IPS-20b (cell line): ENCODE results near the gene KLF15.

Experiments used
- H3K27ac ChIP-seq: one replicate; pipeline ENCODE4 v1.5.1; 2013; ENCODE audit warnings: low read length
- H3K27me3 ChIP-seq: 2 replicates; pipeline ENCODE4 v1.6.1; 2013; ENCODE audit warnings: mild to moderate bottlenecking, low read length, inconsistent platforms; ENCODE audit not compliant: insufficient read depth
- H3K36me3 ChIP-seq: 2 replicates; pipeline ENCODE4 v1.6.1; 2013; ENCODE audit warnings: low read depth, mild to moderate bottlenecking, inconsistent platforms, low read length, moderate library complexity; ENCODE audit not compliant: insufficient read depth
- H3K4me1 ChIP-seq: 2 replicates; pipeline ENCODE4 v1.6.1; 2013; ENCODE audit warnings: mild to moderate bottlenecking, control low read depth, inconsistent platforms, low read length, moderate library complexity; ENCODE audit not compliant: insufficient read depth
- H3K4me3 ChIP-seq: 2 replicates; pipeline ENCODE4 v1.5.1; 2013; ENCODE audit warnings: mild to moderate bottlenecking, low read length, inconsistent platforms
- H3K9ac ChIP-seq: 2 replicates; pipeline ENCODE4 v1.6.1; 2013; ENCODE audit warnings: low read depth, mild to moderate bottlenecking, inconsistent platforms, low read length, moderate library complexity
- H3K9me3 ChIP-seq: 2 replicates; pipeline ENCODE4 v1.6.1; 2013; ENCODE audit warnings: mild to moderate bottlenecking, low read depth, low read length, inconsistent platforms; ENCODE audit not compliant: insufficient read depth

The KLF15 gene

GRCh38 chr3:126322181-126322967, 34.8 kb downstream of the KLF15 start:
- H3K4me1 ChIP-seq, result no peaks in the 10 kb centered on the region
- H3K4me3 ChIP-seq, result no peak overlapping the region
- H3K27me3 ChIP-seq, result no peaks in the 10 kb centered on the region; the same call in 1 of the 2 replicates
- H3K36me3 ChIP-seq, result no peaks in the 10 kb centered on the region
- H3K27ac ChIP-seq, result no peak overlapping the region
- H3K9ac ChIP-seq, result no peak overlapping the region
- no peaks in the 10 kb centered on the region; the same call in 1 of the 2 replicates for H3K9me3 ChIP-seq

GRCh38 chr3:126321490-126321889, 35.7 kb downstream of the KLF15 start:
- Histone ChIP-seq H3K36me3 (no peaks in the 10 kb centered on the region), H3K4me1 (no peaks in the 10 kb centered on the region), H3K4me3 (no peak overlapping the region), H3K9me3 (no peaks in the 10 kb centered on the region; the same call in 1 of the 2 replicates), H3K9ac (no peak overlapping the region), H3K27me3 (no peaks in the 10 kb centered on the region; the same call in 1 of the 2 replicates), H3K27ac (no peak overlapping the region)

- Histone ChIP-seq H3K36me3 (no peaks in the 10 kb centered on the region), H3K4me1 (peaks cover 3% of the 10 kb centered on the region; the same call in 1 of the 2 replicates), H3K27ac (no peak overlapping the region), H3K9me3 (no peaks in the 10 kb centered on the region), H3K4me3 (no peak overlapping the region), H3K27me3 (no peaks in the 10 kb centered on the region; the same call in 1 of the 2 replicates), H3K9ac (no peak overlapping the region)
These were observed 36.5 kb downstream of the KLF15 start for GRCh38 chr3:126320517-126321293.

GRCh38 chr3:126319701-126320295, 37.4 kb downstream of the KLF15 start:
- H3K4me3 ChIP-seq, result no peak overlapping the region

GRCh38 chr3:126317029-126317996, 39.9 kb downstream of the KLF15 start:
- Histone ChIP-seq H3K27me3 (no peaks in the 10 kb centered on the region; the same call in 1 of the 2 replicates), H3K4me1 (peaks cover 7% of the 10 kb centered on the region; the same call in 1 of the 2 replicates), H3K4me3 (no peak overlapping the region), H3K9ac (no peak overlapping the region), H3K27ac (no peak overlapping the region), H3K36me3 (no peaks in the 10 kb centered on the region), H3K9me3 (no peaks in the 10 kb centered on the region)

More at GRCh38 chr3:126319701-126320295, 37.4 kb downstream of the KLF15 start:
- Histone ChIP-seq H3K27ac (no peak overlapping the region), H3K9ac (no peak overlapping the region), H3K27me3 (no peaks in the 10 kb centered on the region; the same call in 1 of the 2 replicates), H3K4me1 (peaks cover 7% of the 10 kb centered on the region; the same call in 1 of the 2 replicates), H3K36me3 (no peaks in the 10 kb centered on the region), H3K9me3 (no peaks in the 10 kb centered on the region)

GRCh38 chr3:126316501-126316939, 40.7 kb downstream of the KLF15 start:
- no peaks in the 10 kb centered on the region for H3K9me3 ChIP-seq
- no peak overlapping the region for H3K27ac ChIP-seq
- no peaks in the 10 kb centered on the region; the same call in 1 of the 2 replicates for H3K27me3 ChIP-seq
- H3K4me1 ChIP-seq, result peaks cover 7% of the 10 kb centered on the region; the same call in 1 of the 2 replicates
- H3K36me3 ChIP-seq, result no peaks in the 10 kb centered on the region
- no peak overlapping the region for H3K9ac ChIP-seq
- H3K4me3 ChIP-seq, result no peak overlapping the region

GRCh38 chr3:126316031-126316461, 41.2 kb downstream of the KLF15 start:
- Histone ChIP-seq H3K4me3 (no peak overlapping the region), H3K27me3 (no peaks in the 10 kb centered on the region; the same call in 1 of the 2 replicates), H3K36me3 (no peaks in the 10 kb centered on the region), H3K27ac (no peak overlapping the region), H3K9ac (no peak overlapping the region), H3K9me3 (no peaks in the 10 kb centered on the region), H3K4me1 (peaks cover 7% of the 10 kb centered on the region; the same call in 1 of the 2 replicates)

- Histone ChIP-seq H3K4me1 (peaks cover 7% of the 10 kb centered on the region; the same call in 1 of the 2 replicates), H3K36me3 (no peaks in the 10 kb centered on the region), H3K27ac (no peak overlapping the region), H3K27me3 (no peaks in the 10 kb centered on the region), H3K9me3 (no peaks in the 10 kb centered on the region), H3K9ac (no peak overlapping the region), H3K4me3 (no peak overlapping the region)
These were observed 42.2 kb downstream of the KLF15 start for GRCh38 chr3:126314790-126315658.

- Histone ChIP-seq H3K4me1 (peaks cover 7% of the 10 kb centered on the region; the same call in 1 of the 2 replicates), H3K9ac (no peak overlapping the region), H3K4me3 (no peak overlapping the region), H3K27me3 (no peaks in the 10 kb centered on the region), H3K9me3 (no peaks in the 10 kb centered on the region), H3K27ac (no peak overlapping the region), H3K36me3 (no peaks in the 10 kb centered on the region)
These were observed 42.9 kb downstream of the KLF15 start for GRCh38 chr3:126314305-126314789.
